Measurements from ENCODE around the gene EDRF1.

The EDRF1 gene

DNA sequence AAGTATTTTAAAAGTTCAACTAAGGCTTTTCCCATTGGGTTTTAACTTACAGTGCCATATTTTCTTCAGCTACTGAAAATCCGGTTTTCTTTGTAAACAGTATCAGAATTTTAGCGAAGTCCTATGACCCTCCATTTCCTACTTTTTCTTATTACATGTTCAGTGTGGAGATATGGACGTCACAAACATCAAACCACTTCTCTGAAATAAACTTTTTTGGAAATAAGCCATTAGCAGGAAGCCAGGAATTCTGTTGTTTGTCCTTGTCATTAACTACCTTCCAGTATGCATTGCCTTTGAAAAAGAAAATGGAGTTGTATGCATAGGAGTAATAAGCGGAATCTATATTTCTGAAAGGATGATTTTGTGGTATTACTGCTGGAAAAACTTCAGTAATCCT lies 47.0 kb downstream of the EDRF1 start:
- no peak for DNase-seq
- no peak for ATAC-seq

DNA sequence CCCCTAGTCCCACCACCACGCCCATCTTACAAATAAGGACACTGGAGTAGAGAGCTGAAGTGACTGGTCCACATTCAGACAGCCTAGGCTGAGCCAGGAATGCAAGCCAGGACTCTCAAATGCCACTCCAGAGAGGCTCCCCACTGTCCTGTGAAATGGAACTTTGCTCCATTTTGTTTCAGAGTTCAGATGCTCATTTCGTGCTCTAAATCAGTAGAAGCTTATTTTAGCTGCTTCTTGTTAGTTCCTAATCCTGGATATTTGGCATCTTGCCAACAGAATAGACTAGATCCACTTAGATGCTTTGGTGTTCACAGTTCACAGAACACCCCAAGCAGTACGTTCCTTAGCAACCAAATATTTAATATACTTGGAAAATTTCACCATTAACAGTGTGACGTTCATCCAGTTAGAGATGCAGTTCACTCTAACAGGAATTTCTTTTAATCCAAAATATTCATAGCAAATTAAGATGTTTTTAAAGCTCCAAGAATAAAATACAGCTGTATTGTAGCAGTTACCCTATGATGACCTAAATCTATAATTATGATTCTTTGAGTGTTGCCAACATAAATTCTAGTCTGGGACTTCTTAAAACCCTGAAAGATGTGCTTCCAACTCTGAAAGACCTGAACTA lies 48.8 kb downstream of the EDRF1 start:
- DNase-seq (no peak), ATAC-seq (no peak)

DNA sequence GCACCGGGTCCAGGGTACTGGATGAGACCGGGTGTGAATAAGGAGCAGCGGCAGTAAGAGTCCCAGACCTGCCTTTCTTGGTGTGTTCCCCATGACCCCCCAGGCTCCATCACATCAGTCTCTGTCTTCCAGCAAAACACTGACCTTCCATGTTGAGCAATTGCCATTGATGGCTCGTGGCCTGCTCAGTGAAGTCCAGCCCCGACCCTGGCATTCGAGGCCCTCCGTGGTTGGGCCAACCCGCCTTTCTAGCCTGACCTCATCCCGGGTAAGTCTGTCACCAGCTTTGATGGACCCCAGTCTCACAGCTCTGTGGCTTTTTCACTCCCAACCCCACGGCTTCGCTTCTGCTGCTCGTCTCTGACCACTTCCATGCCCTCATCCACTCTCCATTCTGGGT lies 49.7 kb downstream of the EDRF1 start:
- no peak for ATAC-seq

DNA sequence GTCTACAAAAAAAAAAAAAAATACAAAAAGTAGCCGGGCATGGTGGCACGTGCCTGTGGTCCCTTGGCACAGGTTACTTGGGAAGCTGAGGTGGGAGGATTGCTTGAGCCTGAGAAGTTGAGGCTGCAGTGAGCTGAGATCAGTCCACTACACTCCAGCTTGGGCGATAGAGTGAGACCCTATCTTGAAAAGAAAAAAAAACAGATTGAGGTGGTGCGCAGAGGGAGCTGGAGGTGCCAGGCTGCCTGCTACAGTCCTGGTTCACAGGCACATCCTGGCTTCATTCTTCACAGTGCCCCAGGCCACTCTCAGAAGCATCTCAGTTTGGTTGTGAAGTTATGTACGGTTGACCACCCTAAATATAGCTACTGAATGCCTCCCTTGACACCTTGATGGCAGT lies 51.3 kb downstream of the EDRF1 start:
- no peak for DNase-seq
- ATAC-seq: no peak

More for the DNA sequence above, 49.7 kb downstream of the EDRF1 start:
- DNase-seq: no peak

DNA sequence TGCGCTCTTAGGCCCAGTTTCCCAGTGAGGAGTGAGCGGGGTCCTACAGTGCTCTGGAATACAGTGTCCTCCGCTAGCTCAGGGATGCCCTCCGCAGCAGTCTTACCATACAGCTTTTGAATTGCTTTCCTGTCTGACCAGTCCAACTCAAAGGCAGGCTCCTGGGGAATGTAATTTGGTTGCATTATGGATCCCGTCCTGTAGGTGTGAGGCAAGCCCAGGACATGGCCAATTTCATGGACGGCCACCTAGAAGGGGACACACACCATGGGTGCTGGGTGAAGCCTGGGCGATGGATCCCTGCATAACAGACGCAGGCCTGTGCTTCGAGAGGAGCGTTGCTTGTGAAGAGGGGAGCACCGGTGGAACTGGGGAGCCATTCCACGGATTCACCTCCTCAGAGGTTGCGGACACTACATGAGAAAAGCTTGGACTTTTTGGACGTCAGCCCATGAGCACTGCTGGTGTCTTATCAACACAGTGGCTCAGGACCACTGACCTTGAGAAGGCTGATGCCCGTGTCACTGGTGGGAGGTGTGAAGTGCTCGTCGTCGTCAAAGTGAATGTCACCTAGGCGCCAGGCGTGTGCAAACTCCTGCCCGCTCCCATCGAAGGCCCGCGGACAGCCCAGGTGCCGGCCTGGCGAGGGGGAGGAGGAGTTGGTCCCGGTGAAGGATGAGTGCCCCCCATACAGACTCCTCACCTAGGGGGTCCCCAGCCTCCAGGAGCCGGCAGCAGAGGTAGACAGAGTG lies 52.8 kb downstream of the EDRF1 start:
- ATAC-seq (no peak), DNase-seq (no peak)

DNA sequence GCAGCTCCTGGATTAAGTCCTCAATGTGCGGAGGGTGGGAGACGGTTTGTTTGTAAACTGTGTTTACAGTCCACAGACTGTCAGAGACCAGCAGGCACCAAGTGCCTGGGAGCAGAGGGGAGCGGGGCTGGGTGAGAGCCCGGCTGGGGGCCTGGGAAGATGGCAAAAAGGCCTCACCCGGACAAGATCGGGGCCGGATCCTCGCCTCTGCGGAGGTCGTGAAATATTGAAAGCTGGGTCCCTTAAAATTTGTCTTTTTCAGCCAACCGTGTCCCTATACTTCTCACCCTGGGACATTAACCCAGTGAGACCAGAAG lies 53.3 kb downstream of the EDRF1 start:
- ATAC-seq (no peak), DNase-seq (no peak)

DNA sequence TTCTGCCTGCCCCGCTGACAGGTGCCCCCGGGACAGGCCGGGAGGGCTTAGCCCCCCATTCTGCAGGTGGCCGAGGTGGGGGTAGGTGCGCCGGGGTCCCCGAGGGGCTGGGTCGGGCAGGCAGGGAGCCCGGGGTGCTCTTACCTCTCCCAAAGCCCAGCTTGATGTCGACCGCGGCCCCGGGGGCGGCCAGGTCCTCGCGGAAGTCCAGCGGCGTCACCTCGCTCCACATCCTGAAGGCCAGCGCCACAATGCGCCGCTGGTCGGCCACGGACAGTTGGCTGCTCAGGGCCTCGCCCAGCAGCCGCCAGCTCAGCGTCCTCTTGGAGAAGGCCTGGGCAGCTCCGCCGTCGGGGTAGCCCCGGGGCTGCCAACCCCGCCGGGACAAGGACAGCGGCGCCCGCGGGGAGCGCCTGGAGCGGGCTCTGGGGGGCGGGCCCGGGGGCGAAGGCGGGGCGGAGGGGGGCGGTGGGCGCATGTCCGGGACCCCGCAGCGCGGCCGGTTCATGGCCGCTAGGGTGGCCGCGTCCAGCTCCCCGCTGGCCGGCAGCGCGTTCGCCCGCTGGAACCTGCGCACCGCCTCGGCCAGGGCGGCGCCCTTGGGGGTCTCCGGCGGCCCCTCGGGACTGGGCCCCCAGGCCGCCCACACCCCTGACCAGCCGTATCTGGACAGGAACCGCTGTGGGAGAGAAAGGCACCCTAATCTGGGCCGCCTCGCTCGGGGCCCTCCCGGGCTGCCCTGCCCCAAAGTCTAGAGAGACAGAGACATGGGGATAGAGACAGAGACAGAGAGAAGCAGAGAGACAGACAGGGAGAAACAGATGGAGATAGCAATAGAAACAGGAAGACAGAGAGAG lies 54.4 kb downstream of the EDRF1 start:
- DNase-seq (no peak), ATAC-seq (no peak)

DNA sequence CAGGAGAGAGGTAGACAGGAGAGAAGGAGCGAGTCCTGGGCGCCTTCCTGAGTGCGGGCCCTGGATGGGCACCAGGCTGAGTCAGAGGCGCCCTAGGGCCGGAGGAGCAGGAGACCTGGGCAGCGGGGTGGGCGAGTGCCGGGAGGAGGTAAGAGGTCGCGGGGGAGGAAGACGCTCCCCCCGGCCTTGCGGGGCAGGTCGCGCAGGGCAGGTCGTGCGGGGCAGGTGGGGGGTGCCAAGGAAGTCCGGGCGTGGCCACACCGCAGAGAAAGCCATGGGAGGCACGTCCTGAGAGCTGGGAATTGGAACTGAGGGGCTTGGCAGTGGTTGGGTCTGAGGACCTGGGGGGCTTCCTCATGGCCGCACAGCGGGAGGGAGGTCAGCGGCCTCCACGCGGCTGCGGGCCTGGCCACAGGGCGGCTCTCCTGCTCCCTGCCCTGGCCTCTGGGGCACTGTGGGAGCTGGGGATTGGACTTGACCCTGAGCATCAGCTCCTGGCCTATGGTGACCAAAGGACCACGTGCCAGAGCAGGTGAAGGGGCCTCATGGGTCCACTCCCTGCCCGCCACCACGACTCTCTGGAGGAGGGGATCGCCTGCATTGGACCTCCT lies 55.2 kb downstream of the EDRF1 start:
- ATAC-seq: no peak
- no peak for DNase-seq

DNA sequence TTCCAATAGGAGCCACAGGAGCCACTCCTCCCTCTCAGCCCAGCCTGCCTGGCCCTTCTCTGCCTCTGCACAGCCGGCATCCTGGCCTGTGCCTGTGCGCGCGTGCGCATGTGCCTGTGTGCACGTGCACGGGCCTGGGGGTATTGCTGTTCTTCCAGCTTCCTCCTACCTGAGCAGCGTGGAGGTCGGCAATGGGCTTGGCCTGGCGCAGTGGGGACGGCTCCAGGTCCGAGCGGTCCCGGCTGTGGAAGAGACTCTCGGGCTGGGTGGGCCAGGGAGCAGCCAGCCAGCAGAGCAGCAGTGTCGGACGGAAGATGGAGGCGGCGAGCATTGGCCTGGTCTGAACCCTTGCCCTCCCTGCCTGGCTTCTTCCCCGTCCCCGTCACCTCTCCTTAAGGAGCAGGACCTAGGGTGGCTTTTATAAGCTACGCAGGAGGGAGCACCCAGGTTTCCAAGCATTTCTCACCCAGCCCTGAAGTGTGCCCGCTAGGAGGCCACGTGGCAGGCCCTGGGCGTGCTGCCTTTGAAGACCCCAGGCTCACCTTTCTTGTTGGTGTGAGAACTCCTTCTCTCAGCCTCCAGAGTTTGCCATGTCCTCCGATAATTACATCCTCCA lies 56.1 kb downstream of the EDRF1 start, which contains the start of gene MMP21:
Gene MMP21 (minus strand): TSS at position 331 of the 616 bp plus-strand sequence. CDS start 0 bp downstream, at position 331.
- DNase-seq (no peak), ATAC-seq (no peak)

DNA sequence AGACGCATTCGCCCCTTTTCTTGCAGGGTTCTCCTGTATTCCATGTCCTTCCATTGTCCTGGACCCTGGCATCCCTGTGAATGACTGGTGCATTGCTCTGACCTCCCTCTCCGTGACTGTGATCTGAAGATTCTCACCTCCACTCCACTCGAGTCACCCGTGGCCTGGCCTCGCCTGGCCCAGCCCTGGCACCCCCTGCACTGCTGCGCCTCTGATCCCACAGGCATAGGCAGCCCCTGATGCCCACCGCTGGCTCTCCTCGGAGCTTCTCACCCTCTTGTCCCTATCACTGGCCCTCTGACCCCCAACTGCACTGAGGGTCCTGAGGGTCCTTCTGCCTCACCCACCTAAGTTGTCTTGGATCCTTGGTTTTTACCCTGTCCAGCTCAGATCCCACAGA lies 58.3 kb downstream of the EDRF1 start:
- ATAC-seq (no peak), DNase-seq (no peak)

DNA sequence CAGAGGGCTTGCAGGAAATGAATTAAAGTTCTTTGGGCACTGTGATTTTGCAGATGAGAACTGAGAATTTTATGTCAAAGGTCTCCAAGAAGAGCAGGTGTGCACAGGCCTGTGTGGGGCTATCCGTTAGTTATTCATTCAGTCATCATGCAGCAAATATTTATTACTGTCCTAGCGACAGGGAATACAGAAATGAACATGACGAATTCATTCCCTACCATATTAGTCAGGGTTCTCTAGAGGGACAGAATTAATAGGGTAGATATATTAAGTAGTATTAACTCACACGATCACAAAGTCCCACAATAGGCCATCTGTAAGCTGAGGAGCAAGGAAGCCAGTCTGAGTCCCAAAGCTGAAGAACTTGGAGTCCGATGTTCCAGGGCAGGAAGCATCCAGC lies 59.0 kb downstream of the EDRF1 start:
- DNase-seq (no peak), ATAC-seq (no peak)

DNA sequence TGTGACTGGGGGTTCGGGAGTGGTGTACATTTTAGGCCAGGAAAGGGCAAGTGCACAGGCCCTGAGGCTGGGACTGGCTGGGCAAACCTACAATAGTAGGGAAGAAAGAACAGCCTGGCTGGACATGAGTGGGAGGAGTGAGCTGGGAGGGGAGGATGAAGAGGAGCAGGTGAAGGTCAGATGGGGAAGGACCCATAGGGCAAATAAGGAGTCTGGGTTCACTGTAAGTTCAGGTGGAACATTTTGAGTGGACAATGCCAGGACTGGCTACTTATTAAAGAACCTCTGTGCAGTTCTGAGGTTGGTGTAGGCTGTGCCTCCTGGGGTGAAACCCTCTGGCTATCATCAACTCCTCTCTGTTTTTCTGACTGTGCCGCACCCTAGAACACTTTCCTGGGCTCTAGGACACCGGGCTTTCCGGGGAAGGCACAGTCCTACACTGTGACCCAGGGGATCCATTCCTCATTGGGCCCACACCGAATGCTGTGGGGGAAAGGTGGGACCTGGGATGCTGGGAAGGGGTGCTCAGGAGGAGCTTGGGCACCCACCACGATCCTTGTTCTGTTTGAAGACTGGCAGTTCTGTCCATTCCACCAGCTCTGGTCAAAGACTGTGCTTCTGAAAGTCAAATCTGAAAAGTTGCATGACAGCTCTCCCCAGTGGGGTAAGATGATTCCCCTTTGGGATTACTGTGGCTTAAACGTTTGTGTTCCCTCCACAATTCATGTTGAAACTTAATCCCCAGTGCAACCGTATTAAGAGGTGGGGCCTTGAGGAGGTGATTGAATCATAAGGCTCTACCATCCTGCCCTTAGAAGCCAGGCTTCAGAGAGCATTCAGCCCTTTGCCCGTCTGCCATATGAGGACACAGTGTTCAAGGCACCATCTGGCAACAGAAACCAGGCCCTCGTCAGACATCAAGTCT lies 60.2 kb downstream of the EDRF1 start:
- DNase-seq (no peak), ATAC-seq (no peak)

DNA sequence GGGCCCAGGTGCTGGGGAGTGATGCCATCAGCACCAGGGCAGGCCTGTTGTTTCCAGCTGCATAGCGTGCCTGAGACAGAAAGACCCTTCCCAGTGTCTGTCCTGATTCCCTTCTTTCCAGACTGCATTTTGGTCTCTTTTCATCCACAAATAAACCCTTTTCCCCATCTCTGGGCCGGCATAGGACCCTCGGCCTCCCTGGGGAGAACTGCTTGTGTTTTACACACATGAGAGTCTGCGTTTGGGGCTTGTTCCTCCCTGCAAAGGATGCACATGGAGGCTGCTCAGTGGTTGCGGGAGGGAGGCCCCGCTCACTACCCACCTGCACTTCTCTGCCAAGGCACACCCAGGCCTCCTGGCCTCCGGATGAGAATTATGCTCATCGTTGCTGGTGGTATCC lies 61.9 kb downstream of the EDRF1 start:
- ATAC-seq (no peak), DNase-seq (no peak)

DNA sequence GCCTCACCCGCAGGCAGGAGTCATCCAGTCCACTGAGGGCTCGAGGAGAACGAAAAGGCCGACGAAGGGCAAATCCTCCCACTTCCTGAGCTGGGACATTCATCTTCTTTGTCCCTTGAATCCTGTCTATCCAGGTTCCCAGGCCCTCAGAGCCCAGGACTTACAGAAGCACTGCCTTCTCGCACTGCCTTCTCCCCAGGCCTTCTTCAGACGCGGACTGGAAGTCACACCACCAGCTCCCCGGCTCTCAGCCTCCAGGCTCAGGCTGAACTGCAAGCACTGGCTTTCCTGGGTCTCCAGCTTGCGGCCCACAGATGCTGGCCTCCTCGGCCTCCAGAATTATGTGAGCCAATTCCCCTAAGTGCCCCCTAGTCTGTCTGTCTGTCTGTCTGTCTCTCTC lies 62.5 kb downstream of the EDRF1 start:
- DNase-seq (no peak), ATAC-seq (no peak)

DNA sequence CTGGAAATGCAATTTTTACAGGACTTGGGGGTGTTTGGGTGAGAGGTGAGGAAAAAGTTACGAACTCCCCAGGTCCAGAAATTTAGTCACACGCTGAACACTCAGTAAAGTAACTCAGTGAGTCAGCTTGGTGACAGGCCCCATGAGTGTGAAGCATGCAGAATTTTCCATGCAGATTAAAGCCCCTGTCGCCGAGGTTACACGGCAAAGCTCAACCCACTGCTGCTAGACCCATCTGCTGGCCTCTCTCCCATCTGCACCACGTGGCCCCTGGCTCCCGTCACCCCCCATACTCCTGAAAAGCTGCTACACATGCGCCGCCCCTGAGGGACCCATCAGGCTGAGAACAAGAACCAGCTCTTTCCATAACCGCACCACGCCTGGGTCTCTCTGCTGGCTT lies 63.1 kb downstream of the EDRF1 start:
- peak; percentile 51 for ATAC-seq
- no peak for DNase-seq

DNA sequence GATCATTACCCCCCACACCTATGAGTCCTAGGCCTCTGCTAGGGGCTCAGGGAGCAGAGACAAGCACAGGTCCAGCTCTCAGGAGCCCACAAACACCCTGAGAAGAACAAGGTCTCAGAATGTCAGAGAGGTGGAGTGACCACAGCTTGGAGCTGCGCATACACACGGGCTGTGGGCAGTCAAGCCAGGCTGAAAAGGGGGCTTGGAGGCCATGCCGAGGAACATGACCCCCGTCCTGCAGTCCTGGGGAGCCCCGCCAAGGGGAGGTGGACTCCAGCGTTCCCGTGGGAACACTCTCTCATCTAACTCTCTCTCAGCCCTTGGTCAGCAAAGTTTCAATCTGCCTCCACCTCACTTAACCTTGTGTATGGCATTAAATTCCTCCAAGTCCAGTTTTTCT lies 63.9 kb downstream of the EDRF1 start:
- ATAC-seq (no peak), DNase-seq (no peak)

DNA sequence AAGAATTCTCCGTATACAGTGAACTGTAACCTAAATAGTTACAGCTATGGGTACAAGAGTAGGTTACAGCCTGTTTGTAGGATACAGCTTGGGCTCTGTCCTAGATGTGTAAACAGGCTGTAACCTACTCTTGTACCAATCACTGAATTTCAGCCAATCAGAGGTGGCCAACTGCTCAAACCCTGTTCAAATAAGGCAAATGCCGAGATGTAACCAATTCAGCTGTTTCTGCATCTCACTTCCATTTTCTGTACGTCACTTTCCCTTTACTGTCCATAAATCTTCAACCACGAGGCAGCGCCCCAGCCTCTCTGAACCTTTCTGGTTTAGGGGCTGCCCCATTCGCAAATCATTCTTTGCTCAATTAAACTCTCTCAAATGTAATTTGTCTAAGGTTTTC lies 64.4 kb downstream of the EDRF1 start:
- no peak for ATAC-seq
- DNase-seq: no peak

DNA sequence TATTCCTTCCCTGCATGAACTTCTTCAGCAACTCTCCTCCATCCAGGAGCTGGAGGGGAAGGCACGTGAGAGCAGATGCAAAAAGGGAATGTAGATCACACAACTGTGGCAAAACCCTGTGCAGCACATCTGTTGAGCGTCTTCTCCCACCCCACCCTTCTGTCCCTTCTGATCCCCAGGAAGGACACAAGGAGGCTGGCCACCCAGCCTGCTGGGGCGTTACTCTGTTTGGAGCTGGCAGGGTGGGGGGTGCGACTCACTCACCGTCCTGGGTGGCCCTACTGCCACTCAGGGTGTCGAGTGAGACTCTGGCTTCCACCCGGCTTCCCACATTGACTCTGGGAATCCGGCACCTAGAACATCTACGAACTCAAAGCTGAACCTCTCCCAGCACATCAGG lies 66.3 kb downstream of the EDRF1 start:
- DNase-seq (no peak), ATAC-seq (no peak)

DNA sequence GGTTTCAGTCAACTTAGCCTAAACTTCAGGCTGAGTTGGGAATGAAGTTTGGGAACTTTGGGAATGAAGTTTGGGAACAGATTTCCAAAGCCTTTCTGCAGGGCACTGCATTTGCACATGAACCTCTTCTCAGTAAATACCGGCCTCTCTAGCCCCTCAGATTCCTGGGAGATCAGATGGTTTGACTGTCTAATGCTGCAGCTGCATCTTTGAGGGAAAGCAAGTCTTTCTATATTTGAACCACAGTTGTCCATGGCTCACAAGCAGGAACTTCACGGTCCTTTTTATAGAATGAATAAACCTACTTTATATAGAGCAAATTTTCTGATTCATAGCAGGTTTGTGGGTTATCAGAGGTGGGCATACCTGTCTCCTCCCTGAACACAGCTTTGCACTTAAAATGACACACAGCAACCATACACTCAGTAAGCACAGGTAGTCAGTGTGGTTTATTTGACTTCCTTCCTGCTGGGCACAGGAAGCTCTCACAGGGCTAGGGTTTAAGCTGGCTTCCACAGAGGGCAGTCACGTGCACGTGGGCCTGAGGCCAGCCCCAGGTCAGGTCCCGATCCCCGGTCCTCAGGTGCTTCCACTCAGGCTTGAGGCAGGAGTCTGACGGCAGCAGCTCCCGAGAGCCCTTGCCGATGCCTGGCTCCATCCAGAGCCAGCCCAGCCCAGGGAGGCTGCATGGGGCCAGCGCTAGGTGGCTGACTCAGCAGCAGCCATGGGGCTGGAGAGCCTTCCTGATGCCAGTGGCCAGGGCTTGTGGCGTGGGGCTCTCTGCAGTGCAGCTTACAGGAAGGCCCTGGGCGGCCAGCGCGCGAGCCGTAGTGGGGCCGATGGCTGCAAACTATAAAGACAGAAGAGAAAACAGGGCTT lies 68.9 kb downstream of the EDRF1 start:
- DNase-seq: no peak
- peak; percentile 45 for ATAC-seq
